HG02870 (cell line): ENCODE measurements around the gene DLG5.

Experiments
- ATAC-seq: cut with Tn5 transposase; IDR thresholded peaks from one replicate; pipeline ENCODE4 v1.9.1; 2021; ENCODE audit warnings: mild to moderate bottlenecking, moderate library complexity; ENCODE audit not compliant: unreplicated experiment

Gene DLG5

DNA sequence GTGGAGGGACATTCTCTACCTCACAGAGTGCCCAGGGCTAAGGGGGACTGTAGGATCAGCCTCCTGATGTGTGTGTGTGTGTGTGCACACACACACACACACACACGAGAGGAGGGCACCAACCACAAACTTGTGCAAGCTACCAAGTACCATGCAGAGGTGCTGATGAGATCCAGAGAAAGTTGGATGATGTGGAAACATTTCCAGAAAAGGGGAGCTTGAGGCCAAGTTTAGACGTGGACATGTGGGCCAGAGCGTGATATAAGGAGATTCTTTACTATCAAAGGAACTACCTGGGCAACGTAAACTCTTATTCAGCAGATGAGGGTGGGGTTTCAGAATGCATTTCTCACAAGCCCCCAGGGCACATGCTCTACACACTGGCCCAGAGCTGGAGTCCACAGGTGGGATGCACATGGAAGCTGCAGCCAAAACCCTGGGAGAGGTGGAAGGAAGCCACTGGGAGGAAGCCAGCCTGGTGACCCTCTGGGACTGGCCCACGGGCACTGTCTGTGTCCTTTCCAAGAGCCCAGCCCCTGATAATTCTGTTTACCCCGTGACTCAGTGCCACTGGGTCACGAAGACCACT, 53.5 kb downstream of the DLG5 start:
- ATAC-seq: no peak

DNA sequence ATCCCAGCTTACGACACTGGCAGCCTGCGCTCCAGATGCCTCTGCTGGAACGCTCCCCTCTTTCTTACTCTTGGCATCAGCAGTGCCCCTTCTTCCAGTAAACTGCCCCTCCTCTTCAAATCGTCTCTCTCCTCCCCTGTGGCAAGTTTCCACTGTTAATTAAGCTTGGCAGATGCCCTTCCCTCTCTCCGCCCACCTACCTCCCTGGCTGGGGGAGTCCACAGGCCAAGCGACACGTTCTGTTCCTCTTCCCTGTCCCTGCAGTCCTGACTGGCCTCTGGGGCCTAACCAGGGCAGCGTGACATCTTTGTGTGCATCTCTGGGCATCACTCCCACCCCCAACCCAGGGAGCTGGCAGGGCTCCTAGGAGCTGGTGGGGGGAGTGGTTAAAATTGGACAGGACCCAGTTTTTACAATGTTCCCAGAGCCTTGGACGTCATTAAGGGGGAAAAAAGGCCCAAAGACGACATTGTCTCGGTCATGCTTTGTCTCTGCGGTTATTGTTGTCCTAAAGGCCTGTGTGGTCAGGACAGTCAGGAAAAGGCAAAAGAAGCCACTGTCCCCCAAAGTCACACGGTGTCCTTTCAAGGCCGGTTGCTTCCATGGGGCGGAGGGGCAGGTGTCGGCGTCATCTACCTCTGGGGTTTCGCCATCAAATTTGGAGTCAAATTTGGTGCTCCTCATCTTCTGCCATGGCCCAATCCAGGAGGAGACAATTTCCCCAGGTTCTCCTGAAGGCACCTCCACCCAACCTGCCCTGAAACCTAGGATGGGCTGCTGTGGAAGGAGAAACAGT, 54.2 kb downstream of the DLG5 start:
- no peak for ATAC-seq

DNA sequence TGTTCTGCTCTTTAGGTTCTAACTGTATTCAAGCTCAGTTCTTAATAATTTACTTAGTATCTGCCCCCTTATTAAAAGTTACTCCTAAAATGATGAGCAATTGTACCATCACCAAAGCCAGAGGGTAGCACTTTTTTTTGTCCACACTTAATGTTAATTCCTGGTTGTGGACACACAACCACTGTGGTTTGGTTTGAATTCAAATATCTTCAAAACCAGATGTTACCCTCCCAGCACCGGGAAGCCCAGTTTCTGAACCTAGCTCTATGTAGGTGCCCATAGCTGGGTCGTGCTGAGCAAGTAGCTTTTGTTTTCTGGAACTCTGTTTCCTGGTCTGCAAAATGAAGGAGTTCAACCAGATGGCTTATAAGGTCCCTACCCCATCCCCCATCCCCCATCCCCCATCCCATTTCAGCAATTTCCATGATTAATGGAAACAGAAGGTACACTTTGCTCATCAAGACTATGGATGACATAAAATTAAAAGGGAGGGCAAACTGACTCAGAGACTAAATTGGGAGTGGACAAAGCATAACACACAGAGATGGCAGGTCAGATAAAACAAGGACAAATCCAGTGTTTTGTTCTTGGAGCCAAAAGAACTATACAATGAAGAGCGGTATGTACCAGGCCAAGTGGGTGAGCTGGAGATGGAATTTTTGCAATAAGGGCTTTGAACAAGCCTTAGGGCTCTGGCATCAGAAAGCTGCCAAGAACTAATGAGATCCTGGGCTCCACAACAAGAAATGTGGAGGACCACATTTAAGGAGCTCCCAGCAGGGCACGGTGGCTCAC, 56.7 kb downstream of the DLG5 start:
- ATAC-seq: no peak

DNA sequence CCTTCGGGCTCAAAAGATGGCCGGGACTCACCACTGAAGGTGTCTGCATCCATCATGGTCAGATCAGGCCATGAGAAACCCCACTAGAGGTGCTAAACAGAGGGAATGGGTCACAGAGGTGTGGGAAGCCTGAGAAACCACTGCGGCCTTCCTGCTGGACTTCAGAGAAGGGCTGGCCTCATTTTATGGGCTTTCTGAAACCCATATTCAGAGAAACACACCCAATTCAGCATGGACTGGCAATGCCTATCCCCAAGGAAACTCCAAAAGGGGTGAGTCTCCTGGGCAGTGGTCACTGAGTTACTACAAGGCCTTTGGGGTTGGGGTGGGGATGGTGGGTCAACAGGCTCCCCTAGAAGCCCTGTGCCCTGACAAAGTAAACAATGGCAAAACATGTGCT, 58.0 kb downstream of the DLG5 start:
- no peak for ATAC-seq

DNA sequence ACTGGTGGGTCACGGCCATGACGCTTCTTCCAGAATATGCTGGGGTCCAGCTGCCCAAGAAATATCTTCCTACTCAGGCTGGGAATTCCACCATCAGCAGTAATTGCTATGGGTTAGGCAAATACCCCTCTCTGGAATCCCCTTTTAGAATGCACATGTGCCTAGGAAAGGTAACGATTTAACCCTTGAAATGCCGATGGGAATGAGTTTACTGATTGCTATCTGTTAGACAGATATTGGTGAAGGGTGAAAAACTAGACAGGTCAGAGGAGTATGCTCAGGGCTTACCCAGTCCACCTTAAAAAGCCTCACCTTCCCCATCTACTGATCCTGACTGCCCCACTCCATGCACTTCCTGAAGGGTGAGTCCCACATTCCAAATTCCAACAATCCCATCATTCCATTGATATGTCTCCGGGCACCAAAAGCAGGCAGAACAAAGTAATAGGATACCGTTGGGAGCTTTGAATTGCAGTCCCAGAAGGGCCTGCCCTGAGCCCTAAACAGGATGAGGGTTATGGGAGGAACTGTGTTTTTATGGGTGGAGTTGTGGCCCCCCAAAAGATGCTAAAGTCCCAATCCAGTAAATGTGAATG, 59.3 kb downstream of the DLG5 start:
- no peak for ATAC-seq

DNA sequence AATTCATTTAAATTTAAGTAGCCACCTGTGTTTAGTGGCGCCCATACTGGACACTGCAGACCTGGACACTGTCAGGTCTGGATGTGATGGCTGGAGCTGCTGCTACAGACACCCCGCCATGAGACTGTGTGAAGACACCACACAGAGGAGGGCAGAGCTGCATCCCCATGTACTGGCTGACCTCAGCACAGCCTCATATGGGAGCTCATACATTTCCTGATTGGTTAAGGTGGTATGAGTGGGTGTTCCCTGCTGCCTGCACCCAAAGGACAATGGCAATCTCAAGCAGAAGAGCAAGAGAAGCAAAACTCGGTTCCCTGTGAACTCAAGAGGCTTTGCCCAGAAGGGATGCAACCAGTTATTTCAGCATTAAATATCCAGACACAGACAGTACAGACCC, 60.0 kb downstream of the DLG5 start:
- ATAC-seq: no peak

DNA sequence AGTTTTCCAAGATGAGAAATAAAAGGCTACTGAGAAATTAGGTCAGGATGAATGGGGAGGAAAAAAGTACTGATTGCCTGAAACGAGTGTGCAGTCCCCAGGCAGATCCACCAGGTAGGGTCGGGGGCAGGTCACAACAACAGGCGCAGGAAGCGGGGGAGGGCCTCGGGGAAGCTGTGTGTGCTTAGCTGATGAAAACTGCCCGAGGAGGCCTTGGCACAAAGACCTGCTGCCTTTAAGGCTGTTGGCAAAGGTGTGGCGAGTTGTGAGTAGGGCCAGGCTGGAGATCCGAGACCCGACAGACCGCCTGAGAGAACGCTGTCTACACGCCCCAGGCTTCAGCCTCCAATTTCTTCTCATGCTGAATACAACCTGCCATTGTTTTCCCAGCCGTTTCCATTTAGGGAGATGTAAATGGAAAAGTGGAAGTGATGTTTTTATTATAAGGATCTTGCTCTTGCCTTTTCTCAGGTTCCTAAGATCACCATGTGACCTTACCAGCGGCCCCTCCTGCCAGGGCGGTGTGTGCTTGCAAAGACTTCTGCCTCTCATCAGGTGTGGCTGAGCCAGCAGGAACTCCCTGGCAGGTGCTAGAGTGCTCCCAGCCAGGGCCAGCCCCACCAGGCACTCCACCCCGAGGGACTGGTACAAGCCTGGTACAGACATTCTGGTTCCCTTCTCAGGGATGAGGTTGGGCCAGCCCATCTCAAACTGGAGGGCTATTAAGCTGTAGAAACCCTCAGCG, 60.8 kb downstream of the DLG5 start:
- no peak for ATAC-seq

DNA sequence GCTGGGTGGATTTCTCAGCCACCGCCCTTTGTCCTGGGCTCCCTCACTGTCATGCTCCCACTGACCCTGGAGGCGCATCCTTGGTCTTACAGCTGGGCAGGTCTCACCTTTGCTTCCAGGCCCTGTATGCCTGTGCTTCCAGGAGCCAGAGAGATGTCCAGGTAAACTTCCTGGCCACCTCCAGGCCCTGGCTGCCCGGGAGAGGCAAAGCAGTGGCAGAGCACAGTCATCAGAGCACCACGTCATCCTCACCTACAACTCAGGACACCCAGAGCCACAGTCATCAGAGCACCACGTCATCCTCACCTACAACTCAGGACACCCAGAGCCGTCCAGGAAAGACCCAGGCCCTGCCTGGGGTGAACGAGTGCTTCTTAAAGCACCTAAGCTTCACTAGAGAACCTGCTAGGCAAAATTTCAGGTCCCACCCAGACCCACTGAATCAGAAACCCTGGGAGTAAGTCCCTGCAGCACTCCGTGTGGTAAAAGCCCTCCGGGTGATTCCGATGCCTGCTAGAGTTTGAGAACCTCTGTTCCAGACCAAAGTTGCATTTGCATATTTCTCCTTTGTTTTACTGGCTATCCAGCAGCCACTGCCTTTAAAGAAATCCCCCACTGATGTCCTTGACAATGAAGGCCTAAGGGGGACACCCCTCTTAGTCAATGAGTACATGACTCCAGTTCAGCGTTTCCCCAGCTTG, 62.3 kb downstream of the DLG5 start:
- no peak for ATAC-seq

DNA sequence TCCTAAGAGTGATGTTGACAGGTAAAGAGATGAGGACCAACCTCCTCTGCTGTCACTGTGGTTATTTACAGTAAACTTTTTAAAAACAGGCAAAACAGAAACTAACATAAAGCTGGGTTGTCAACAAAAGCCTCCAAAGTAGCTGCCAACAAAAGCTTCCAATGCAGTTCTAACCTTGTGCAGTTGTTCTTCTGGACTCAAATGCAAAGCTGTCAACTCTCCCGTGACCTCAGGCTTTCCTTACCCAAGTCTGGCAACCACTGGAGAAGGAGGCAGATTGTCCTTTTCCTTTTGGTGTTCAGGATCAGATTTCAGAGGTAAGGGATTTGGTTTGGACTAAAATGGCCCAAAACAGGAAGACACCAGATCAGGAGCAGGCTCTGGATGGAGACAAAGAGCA, 63.1 kb downstream of the DLG5 start:
- ATAC-seq: no peak

DNA sequence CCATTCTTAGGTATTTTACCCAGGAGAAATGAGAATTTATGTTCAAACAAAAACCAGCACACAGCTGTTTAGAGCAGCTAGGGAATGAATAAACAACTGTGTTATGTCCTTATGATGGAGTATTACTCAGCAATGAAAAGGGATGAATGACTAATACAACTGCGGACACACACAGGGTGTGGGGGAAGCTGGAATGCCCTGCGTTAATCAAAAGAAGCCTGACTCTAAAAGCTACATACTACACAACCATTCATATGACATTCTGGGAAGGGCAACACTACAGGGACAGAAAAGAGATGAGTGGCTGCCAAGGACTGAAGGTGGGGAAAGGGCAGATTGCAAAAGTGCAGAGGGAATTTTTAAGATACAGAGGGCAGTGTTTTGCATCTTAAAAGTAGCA, 64.0 kb downstream of the DLG5 start:
- no peak for ATAC-seq

DNA sequence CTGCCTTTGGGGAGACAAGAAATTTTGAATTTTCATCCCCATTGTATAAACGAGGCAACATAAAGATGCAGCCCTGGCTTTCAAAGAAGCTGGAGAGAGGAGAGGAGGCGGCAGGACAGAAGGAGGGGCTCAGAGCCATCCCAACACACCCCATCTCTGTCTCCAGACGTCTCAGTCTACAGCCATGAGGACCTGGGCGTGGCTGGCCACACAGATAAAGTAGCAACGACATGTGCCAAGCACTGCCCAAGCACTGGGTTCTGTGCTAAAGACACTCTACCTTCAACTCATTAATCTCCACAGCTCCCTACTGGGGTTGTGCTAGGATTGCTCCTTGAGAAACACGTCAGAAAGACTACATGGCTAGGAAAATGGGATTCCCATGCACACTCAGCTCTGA, 65.2 kb downstream of the DLG5 start:
- no peak for ATAC-seq

DNA sequence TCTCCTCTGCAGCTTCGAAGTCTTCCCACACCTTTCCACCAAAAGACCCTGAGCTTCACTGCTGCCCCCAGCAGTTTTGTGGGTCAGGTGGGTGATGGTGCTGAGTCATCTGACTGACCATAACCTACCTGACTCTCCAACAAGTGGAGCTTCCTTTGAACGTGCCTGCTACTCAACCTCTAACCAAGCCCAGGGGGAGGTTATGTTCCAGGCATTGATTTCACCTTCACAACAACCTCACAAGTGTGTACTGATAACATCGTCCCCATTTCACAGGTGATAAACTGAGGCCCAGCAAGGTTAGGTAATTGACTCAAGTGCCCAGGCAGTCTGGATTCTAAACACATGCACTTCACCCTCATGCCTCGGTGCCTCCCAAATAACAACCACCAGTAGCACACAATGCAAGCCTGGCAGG, 66.7 kb downstream of the DLG5 start:
- ATAC-seq: no peak

DNA sequence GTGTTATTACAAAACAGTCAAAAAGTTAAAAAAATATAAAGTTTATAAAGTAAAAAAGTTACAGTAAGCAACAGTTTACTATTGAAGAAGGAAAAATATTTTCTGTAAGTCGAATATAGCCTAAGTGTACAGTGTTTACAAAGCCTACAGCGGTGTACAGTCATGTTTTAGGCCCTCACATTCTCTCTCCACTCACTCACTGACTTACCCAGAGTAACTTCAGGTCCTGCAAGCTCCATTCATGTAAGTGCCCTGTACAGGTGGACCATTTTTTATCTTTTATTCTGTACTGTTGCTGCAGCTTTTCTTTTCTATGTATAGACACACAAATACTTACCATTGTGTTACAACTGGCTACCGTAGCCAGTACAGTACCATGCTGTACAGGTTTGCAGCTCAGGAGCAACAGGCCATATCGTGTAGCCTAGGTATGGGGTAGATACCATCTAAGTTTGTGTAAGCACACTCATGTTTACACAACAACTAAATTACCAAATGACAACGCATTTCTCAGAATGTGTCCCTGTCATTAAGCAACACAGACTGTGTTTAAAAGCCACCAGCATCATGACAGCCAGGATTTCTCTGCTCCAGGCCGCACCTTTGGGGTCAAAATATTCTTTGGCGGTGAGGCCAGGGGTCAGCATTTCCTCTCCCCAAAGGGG, 67.2 kb downstream of the DLG5 start:
- ATAC-seq: no peak

DNA sequence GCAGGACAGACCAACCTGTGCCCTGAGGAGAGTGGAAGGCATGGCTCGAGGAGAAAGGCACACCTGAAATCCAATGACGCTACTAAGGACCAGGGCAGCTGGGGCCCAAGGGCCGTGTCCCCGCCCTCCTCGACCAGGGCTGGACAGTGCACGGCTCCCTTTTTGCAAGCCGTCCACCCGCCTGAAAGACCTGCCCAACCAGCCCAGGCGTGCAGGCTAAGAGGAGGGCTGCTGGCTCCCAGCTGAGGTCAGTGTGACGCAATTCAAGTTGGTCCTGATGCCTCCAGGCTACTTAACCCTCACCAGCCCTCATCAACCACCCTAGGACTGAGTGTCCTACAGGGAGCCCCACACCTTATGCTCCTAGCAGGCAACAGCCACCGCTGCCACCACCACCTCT, 69.3 kb downstream of the DLG5 start:
- ATAC-seq: no peak

DNA sequence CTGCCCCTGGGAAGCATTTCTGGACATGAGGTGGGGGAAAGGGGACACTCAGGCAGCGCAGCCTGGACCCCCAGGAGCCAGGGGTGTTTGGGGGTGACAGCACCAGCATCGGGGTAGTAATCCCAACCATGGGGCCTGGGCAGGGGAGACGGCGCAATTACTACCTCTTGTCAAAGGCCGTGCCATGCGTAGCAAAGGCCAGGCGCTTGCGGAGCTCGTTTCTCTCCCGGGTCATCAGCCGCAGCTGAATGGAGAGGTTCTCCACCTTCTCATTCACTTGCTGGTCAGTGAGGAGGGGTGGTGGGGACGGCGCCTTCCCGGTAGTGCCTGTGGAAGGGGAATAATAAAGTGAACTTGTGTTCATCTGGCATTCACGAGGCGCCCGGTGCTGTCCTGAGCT, 70.0 kb downstream of the DLG5 start:
- no peak for ATAC-seq

DNA sequence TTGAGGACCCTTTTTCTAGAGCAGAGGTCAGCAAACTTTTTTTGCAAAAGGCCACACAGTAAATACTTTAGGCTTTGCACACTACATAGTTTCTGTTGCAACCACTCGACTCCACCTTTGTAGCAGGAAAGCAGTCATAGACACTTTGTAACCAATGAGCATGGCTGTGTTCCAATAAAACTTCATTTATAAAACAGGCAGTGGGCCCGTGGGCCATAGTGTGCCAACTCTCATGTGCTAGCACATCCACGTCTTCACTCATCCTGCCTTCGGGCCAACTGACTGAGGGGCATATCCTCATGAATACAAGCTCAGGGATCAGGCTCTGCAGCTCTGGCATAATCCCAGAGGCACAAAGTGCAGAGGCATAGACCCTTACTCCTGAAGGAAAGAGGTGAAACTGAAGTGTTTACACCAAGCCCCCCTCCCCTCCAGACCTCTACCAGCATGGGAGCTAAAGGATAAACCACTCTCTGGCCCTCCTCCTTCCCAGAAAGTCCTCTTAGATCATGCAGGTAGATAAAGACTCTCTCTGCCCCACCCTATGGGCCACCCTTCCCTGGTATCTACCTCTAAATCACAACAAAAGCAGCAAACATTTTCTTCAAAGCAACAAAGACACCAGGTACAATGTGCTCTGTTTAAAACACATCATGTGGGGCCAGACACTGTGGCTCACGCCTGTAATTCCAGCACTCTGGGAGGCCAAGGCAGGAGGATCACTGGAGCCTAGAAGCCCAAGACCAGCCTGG, 71.0 kb downstream of the DLG5 start:
- no peak for ATAC-seq

DNA sequence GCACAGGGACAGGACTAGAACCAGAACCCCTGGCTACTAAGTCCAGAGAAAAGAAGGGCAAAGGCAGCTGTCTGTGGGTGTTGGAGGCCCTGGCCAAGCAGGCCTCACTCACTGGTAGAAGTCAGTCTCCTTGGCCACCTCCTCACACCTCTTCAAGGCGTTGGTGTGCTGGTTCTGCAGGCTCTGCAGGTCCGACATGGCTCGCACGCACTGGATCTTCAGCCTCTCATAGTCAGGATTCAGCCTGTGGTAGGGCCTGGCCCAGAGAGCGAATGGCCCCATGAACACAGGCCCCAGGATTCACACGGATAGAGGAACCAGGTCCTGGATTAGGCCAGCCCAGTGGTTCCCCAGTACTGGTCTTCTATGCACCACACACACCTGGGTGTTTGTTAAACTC, 72.4 kb downstream of the DLG5 start:
- ATAC-seq: no peak

DNA sequence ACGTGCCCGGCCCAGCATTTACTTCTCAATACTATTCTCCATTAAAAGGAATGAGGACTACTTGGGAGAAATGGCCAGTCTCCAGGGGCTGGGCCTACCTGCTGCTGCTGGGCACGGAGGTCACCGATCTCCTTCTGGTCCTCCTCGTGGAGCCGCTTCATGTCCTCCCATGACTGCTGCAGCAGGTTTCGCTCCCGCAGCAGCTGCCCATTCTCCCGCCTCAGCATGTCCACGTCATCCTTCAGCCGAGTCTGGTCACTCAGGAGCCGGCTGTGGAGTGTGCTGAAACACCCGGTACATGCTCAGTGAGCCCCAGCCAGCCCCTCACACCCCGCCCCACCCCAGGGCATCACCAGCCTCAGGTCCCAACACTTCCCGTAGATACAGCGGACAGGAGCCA, 73.3 kb downstream of the DLG5 start:
- ATAC-seq: no peak

DNA sequence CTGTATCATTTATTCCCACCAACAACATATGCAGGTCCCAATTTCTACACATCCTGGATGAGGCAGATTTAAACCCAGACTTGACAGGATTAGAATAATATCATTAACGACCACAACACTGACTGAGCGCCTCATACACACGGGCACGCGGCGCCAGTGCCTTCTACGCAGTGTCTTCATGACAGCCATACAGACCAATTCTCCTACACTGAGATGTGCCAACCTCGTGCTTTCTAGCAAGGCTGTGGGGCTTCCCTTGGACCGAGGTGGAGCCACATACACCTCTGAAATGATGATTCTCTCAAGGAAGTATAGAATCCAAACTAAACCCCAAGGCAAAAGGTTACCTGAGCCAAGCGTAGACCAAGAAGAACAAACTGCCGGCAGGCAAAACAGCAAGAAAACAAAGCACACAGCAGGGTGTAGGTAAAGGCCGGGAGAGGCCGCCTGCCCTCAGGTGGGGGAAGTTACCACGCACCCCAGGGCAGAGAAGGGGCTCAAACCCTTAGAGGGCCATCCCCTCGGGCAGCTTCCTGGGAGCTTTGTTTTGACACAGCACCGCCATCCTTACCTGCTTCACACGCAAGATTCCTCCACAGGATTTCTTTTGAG, 75.8 kb downstream of the DLG5 start:
- ATAC-seq: no peak
